Activated T-helper 9 cell treated with anti-CD3 and anti-CD28 coated beads, Interleukin-2, amount 50 U/mL, for 16 hours (primary cell): Measurements from ENCODE around the gene TNIK.

ENCODE experiments used
- DNase-seq: peaks from one replicate; pipeline ENCODE4 v3.0.0-alpha.2; 2020; ENCODE audit warnings: low read depth

The TNIK gene

DNA sequence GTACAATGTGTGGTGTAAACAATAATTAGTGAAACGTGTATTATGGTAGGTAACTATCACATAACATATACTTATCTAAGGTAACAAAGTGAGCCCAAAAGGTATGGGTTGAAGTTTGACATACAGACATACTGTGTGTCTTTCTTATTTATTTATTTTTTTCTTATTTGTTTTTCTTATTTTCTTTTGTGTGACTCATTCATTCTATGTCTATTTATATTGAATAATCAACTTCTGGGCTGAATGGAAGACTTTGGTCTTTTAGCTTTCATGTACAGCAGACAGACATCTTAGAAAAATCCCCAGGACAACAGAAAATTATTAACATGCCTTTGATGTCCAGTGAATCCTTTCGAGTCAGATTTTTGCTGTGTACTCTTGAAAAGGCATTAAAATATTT, 233.4 kb downstream of the TNIK start:
- DNase-seq: no peak

GRCh38 chr3:171225708-171226107, 234.5 kb downstream of the TNIK start:
- DNase-seq: no peak

DNA sequence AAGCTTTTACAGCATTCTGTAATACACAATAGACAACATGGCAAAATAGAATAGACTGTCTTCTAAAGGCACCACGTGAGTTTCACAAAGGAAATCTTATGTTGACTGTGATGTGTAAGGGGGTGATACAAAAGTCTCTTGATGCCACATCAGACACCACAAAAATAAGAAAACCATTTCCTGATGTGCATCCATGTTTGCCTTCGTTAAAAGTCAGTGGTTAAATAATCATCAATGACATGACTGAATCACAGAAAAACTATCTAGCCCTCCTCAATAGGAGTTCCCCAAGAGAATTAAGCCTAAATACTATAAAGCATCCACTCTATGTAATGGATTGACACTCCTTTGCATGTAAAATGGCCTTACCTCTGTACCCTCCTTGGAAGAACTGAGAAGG, 235.0 kb downstream of the TNIK start:
- no peak for DNase-seq

- DNase-seq: no peak
Measured at GRCh38 chr3:171223396-171223795, 236.8 kb downstream of the TNIK start.

- no peak for DNase-seq
Measured at GRCh38 chr3:171222995-171223394, 237.2 kb downstream of the TNIK start.

DNA sequence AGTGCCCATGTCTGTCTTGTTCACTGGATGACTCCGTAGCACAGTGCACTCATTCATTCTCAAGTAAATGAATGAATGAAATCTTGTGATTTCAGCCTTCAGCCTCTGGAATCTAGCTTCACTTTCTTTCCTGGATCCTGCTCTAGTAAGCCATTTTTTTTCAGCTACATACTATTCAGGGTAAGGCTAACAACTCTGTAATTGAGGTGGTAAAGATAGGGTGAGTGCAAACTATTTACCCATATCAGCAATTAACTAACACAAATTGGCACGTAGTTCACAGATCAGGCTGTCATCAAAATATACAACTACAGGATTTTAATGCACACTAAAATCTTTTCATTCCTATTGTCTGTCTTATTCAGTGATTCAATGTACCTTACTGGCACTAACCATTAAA, 238.6 kb downstream of the TNIK start:
- no peak for DNase-seq

DNA sequence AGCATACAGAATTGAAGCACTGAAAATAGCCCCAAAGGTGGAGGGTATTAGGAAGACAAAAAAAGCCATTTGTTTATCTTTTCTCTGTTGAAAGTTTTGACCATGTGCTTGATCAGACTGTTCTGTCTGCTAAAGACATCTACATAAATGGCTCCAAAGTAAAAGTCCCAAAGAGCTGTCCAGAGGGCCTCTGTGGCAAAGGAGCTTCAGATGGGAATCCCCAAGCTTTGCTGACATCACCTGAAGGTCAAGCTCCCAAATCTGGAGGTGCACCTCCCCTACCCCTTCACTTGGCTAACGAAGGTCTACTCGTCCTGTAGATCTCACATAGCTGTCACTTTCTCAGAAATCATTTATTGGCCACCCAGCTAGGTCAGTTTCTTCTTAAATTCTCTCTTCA, 239.1 kb downstream of the TNIK start:
- DNase-seq: no peak

GRCh38 chr3:171219258-171219657, 240.9 kb downstream of the TNIK start:
- no peak for DNase-seq

GRCh38 chr3:171218069-171218468, 242.1 kb downstream of the TNIK start:
- no peak for DNase-seq

DNA sequence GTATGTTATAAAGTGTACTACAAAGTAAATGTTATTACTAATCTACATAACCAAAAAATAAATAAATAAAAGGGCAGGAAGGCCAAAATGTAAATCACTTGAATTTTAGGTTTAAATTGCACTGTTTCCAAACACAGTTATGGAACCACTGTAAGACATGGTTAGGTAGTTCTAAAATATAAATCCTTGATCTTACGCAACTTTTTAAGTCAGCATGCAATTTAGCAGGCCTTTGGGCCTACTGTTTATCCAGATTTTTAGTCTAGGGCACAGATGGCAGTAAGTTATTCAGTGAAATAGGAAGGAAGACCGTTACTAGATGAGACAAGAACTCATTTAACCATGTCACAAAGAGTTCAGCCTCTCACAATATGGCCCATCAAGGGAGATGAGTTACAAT, 246.3 kb downstream of the TNIK start:
- DNase-seq: no peak

GRCh38 chr3:171213178-171213577, 247.0 kb downstream of the TNIK start:
- DNase-seq: no peak

- no peak for DNase-seq
Measured at GRCh38 chr3:171212648-171213047, 247.6 kb downstream of the TNIK start.

DNA sequence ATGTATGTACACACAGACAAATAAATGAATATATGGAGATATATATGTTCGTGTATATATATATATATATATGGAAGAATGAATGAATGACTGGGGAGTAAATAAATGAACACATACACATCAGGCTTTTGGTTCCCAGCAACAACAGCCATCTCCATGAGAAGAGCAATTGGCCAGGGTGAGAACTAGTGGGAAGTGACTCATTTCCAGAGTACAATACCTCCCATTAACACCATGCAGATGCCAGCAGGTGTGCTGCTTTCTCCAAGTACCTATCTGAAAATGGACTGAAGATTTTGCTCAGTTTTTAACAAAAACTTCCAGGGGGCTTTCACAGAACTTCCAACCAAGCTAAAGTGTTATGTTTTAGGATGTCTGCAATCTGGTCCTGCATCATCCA, 253.9 kb downstream of the TNIK start:
- no peak for DNase-seq

- no peak for DNase-seq
Measured at GRCh38 chr3:171204942-171205341, 255.3 kb downstream of the TNIK start.

GRCh38 chr3:171201825-171202224, 258.4 kb downstream of the TNIK start:
- DNase-seq: no peak

DNA sequence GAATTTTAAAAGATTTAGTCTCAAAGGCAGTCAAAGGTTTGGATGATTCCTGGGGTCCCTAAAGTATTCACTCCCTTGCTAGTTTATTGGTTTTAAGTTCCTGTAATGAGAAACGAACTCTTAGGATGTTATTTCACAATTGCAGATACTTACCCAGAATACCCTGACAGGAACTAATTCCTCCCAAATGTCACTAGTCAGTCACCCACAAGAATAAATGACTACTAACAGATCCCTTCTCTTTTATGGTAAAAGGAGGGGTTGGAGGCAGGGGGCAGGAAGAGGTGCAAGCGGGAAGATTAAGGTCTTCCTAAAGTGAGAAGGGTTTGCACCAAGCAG, 259.5 kb downstream of the TNIK start:
- no peak for DNase-seq

- DNase-seq: no peak
Measured at GRCh38 chr3:171200052-171200749, 260.0 kb downstream of the TNIK start.

DNA sequence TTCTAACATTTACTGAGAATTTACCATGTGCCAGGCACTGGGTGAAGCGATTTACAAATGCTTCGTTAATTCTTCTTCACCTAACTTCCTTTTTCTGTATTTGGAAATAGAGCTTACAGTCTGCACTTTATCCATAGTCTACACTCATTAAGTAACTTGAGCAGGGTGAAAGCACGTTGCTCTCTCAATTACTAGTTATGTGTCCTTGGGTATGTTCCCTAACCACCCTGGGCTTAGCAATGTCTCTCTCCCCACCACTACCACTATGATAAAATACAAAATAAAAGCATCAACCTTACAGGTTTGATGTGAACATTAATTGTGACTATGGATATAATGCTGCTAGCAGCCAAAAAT, 260.8 kb downstream of the TNIK start:
- DNase-seq: no peak

DNA sequence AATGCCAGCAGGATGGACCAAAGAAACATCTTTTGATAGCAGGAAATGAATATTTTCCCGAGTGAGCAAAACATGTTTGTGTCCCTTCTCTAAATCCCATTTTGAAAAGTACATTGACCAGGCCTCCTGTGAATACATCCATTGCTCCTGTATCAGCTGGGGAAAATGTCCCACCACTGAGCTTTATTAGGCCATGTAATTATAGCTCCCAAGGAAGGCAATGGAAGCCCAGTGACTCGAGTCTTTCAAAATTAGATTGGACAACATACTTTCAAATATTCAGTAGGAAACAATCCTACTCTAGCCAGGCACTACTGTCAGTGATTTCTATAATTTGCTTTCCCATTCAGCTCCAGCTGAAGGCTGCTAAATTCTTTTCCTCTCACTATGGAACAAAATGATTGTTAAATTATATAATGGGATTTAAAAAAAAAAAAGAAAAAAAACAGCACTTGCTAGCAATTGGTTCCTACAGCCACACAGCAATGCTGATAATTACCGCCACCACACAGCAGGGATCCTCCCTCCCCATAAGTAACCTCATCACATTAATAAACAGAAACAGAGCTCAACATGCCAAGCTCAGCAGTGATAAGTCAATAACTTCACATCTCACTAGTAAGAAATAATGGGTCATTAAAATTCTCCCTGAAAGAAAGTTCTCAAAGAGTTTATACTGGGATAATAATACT, 261.3 kb downstream of the TNIK start:
- no peak for DNase-seq

GRCh38 chr3:171195686-171196085, 264.5 kb downstream of the TNIK start:
- DNase-seq: no peak

DNA sequence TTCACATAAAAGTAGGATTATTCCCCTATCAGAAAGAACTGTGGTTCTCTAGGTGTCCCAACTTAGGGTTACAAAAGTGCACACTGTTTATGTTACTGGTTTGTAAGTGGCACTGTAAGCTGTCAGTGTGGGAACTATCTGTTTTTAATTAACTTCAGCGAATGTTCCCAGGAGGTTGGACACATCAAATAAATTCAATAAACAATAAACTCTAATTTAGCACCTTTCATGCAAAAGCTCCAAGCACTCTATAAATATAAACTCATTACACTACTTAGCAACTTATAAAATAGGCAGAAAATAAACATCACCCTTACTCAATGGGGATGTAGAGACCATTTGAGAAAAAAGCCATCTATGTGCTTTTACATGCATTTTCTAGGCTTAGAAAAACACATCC, 265.2 kb downstream of the TNIK start:
- no peak for DNase-seq

DNA sequence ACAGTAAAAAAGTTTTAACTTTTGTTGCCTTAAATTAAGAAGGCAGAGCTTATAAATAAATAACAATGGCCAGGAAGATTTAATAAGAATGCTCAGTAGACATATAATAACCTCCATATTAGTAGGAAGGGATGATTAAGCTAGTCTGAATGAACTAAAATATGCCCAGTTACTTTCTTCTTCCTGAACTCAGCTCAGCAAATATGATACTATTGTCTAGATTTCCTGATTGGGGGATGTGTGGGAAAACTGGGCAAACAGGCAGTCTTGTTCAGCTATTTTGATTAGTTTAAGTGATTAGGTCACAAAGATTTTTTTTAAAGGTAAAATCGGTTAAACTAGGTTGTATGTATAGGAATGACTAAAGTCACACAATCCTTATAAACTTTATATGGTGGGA, 266.5 kb downstream of the TNIK start:
- DNase-seq: no peak

- no peak for DNase-seq
Measured at GRCh38 chr3:171192176-171192854, 267.9 kb downstream of the TNIK start.

DNA sequence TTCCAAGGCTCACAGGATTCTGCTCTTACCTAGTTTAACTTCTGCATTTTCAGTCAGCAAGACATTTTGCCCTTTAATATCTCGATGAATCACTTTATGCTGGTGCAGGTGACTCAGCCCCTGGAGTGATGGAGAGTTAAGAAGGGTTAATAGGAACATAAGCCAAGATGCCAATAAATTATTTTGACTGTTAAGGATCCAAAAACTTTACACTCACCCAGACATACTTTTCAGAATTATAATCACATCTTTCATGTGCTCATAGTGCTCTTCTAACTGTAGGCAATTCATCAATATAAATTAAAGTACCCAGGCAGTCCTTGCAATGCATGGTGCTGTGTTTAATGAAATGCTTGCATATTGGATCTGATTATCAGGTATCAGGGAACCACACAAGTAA, 269.5 kb downstream of the TNIK start:
- DNase-seq: no peak
